ENCODE measurements around the gene DDX10. TPM values are rescaled to one million over a fixed set of nuclear protein-coding genes. Genes with fewer than 3 reads are reported as not detected.
A peak's percentile ranks its signal among the peaks of the same experiment; 100 is the strongest.

Gene DDX10
- total RNA-seq, 4 donors from 2014 or later = 17.0 to 39.0 (median 34.3) TPM

- WGBS, 2 donors = 42 to 63% methylated on average over 1 of the region's 1 CpG
- Histone ChIP-seq H3K27ac (peak overlapping the region in 1 of 3 donors; percentile 3), H3K27me3 (no peaks in the 10 kb centered on the region), H3K36me3 (no peaks in the 10 kb centered on the region), H3K9me3 (no peaks in the 10 kb centered on the region), H3K4me3 (replicated peaks in 1 of 3) (no peak overlapping the region), H3K4me1 (peaks cover 0 to 7% of the 10 kb centered on the region in 2 donors)
- peak in 1 of 2 donors; percentile 29 for DNase-seq
- intact Hi-C loops (cut with DNase I) = no loop called here
- no peak for TF ChIP-seq CTCF (IDR thresholded peaks at IDR 0.05)
- no peak for TF ChIP-seq POLR2A (IDR thresholded peaks at IDR 0.05)
Measured at GRCh38 chr11:108853864-108854263, 189.0 kb downstream of the DDX10 start.

- no peaks in the 10 kb centered on the region for H3K36me3 ChIP-seq
- H3K27ac ChIP-seq = peak overlapping the region in 1 of 3 donors; percentile 3
- H3K4me1 ChIP-seq = peaks cover 0 to 7% of the 10 kb centered on the region in 2 donors
- WGBS, 2 donors = 46 to 51% methylated on average over 2 of the region's 2 CpGs
- TF ChIP-seq CTCF (IDR thresholded peaks at IDR 0.05) (no peak), POLR2A (IDR thresholded peaks at IDR 0.05) (no peak)
- intact Hi-C loops (cut with DNase I) = no loop called here
- no peaks in the 10 kb centered on the region for H3K9me3 ChIP-seq
- no peak overlapping the region for H3K4me3 ChIP-seq (replicated peaks in 1 of 3)
- DNase-seq = no peak
- H3K27me3 ChIP-seq = no peaks in the 10 kb centered on the region
Measured at GRCh38 chr11:108854346-108854745, 189.5 kb downstream of the DDX10 start.

- Histone ChIP-seq H3K4me1 (peaks cover 0 to 7% of the 10 kb centered on the region in 2 donors), H3K4me3 (replicated peaks in 1 of 3) (no peak overlapping the region), H3K9me3 (no peaks in the 10 kb centered on the region), H3K27ac (no peak overlapping the region), H3K27me3 (no peaks in the 10 kb centered on the region), H3K36me3 (no peaks in the 10 kb centered on the region)
- intact Hi-C loops (cut with DNase I) = no loop called here
- 73 to 83% methylated on average over 5 of the region's 5 CpGs for WGBS, 2 donors
- no peak for TF ChIP-seq CTCF (IDR thresholded peaks at IDR 0.05)
- no peak for TF ChIP-seq POLR2A (IDR thresholded peaks at IDR 0.05)
- no peak for DNase-seq
Measured at GRCh38 chr11:108857382-108857781, 192.5 kb downstream of the DDX10 start.

- Histone ChIP-seq H3K4me3 (replicated peaks in 1 of 3) (no peak overlapping the region), H3K4me1 (peaks cover 0 to 7% of the 10 kb centered on the region in 2 donors), H3K27ac (no peak overlapping the region), H3K9me3 (no peaks in the 10 kb centered on the region), H3K27me3 (no peaks in the 10 kb centered on the region), H3K36me3 (no peaks in the 10 kb centered on the region)
- intact Hi-C loops (cut with DNase I) = no loop called here
- DNase-seq = no peak
- 93 to 98% methylated on average over 3 of the region's 3 CpGs for WGBS, 2 donors
- TF ChIP-seq CTCF (IDR thresholded peaks at IDR 0.05) (no peak), POLR2A (IDR thresholded peaks at IDR 0.05) (no peak)
Measured at GRCh38 chr11:108858622-108859021, 193.8 kb downstream of the DDX10 start.

GRCh38 chr11:108859510-108859909 is 194.6 kb downstream of the DDX10 start:
- no peak for TF ChIP-seq CTCF (IDR thresholded peaks at IDR 0.05)
- TF ChIP-seq POLR2A (IDR thresholded peaks at IDR 0.05) = no peak
- WGBS, 2 donors = 89 to 94% methylated on average over 1 of the region's 1 CpG
- no peak for DNase-seq
- Histone ChIP-seq H3K4me1 (no peaks in the 10 kb centered on the region), H3K27me3 (no peaks in the 10 kb centered on the region), H3K4me3 (replicated peaks in 1 of 3) (no peak overlapping the region), H3K9me3 (no peaks in the 10 kb centered on the region), H3K27ac (no peak overlapping the region), H3K36me3 (no peaks in the 10 kb centered on the region)
- intact Hi-C loops (cut with DNase I) = no loop called here
